HCT116 (cell line): ENCODE data around the gene CDK10.

Source experiments
- CEBPB ChIP-seq: IDR thresholded peaks from 2 replicates; pipeline ENCODE4 v1.6.1; 2012; ENCODE audit warnings: low read depth
- EGR1 ChIP-seq: IDR thresholded peaks from 2 replicates; pipeline ENCODE4 v1.6.1; 2012; ENCODE audit warnings: low read depth
- EZH2 ChIP-seq: fragments of 200-600 bp; sonication (generic); IDR thresholded peaks from 2 replicates; pipeline ENCODE4 v1.6.1; 2017; ENCODE audit warnings: antibody characterized with exemption, mixed run types
- JUND ChIP-seq: IDR thresholded peaks from 2 replicates; pipeline ENCODE4 v1.6.1; 2012
- POLR2A ChIP-seq: IDR thresholded peaks from 2 replicates; pipeline ENCODE4 v1.7.0; 2011; ENCODE audit warnings: borderline replicate concordance; ENCODE audit not compliant: insufficient read depth, insufficient read length; ENCODE audit errors: extremely low read depth
- POLR2AphosphoS5 ChIP-seq: IDR thresholded peaks from 2 replicates; pipeline ENCODE4 v1.6.1; 2011; ENCODE audit warnings: mild to moderate bottlenecking, low read depth, low read length, moderate library complexity
- RAD21 ChIP-seq: IDR thresholded peaks from 2 replicates; pipeline ENCODE4 v1.6.1; 2012; ENCODE audit warnings: low read depth, mild to moderate bottlenecking
- SIN3A ChIP-seq: IDR thresholded peaks from 2 replicates; pipeline ENCODE4 v1.6.1; 2012; ENCODE audit warnings: low read depth
- SP1 ChIP-seq: IDR thresholded peaks from 2 replicates; pipeline ENCODE4 v1.6.1; 2012; ENCODE audit warnings: low read depth
- YY1 ChIP-seq: IDR thresholded peaks from 2 replicates; pipeline ENCODE4 v1.6.1; 2011; ENCODE audit warnings: low read length, low read depth, moderate library complexity, mild to moderate bottlenecking; ENCODE audit not compliant: insufficient replicate concordance; ENCODE audit errors: extremely low read depth
- ZFX ChIP-seq: fragments of 450-650 bp; IDR thresholded peaks from 2 replicates; pipeline ENCODE4 v1.6.1; 2017
- ZNF274 ChIP-seq: fragments of 200-500 bp; sonication (Bioruptor generic); IDR thresholded peaks from 2 replicates; pipeline ENCODE4 v1.6.1; 2014; ENCODE audit warnings: mild to moderate bottlenecking, low read depth, low read length, inconsistent platforms
- TF ChIP-seq, protein P1 (sequence below), 3 experiments: fragments of 200-600 bp in 1 of 3; sonication (generic) in 1 of 3; IDR thresholded peaks in 2 of 3; conservative IDR thresholded peaks in 1 of 3; 2 replicates each; pipeline ENCODE4 v1.5.1; 2012 to 2017; ENCODE audit warnings: low read depth in 2 of 3, low read length in 2 of 3, antibody characterized with exemption in 1 of 3, borderline replicate concordance in 1 of 3, control low read depth in 1 of 3, mild to moderate bottlenecking in 1 of 3, mixed read lengths in 1 of 3, mixed run types in 1 of 3, moderate library complexity in 1 of 3; ENCODE audit not compliant: insufficient read depth in 1 of 3
- TF ChIP-seq, protein P2 (sequence below): IDR thresholded peaks from 2 replicates; pipeline ENCODE4 v1.6.1; 2012

GRCh38 chr16:89678258-89678657 is 8.2 kb upstream of the CDK10 start:
- TF ChIP-seq, protein P1, sequence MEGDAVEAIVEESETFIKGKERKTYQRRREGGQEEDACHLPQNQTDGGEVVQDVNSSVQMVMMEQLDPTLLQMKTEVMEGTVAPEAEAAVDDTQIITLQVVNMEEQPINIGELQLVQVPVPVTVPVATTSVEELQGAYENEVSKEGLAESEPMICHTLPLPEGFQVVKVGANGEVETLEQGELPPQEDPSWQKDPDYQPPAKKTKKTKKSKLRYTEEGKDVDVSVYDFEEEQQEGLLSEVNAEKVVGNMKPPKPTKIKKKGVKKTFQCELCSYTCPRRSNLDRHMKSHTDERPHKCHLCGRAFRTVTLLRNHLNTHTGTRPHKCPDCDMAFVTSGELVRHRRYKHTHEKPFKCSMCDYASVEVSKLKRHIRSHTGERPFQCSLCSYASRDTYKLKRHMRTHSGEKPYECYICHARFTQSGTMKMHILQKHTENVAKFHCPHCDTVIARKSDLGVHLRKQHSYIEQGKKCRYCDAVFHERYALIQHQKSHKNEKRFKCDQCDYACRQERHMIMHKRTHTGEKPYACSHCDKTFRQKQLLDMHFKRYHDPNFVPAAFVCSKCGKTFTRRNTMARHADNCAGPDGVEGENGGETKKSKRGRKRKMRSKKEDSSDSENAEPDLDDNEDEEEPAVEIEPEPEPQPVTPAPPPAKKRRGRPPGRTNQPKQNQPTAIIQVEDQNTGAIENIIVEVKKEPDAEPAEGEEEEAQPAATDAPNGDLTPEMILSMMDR (IDR thresholded peaks at IDR 0.05 in 2 of 3, conservative IDR thresholded peaks at IDR 0.05 in 1 of 3; ENCODE audit: borderline replicate concordance in 1 of 3, insufficient read depth in 1 of 3, low read depth in 2 of 3, low read length in 2 of 3) = no peak
- no peak for TF ChIP-seq EZH2
- TF ChIP-seq POLR2AphosphoS5 = no peak
- no peak for TF ChIP-seq CEBPB
- TF ChIP-seq YY1 = no peak
- TF ChIP-seq POLR2A = no peak
- TF ChIP-seq EGR1 = no peak
- no peak for TF ChIP-seq SP1
- no peak for TF ChIP-seq JUND
- no peak for TF ChIP-seq ZFX
- TF ChIP-seq, protein P2, sequence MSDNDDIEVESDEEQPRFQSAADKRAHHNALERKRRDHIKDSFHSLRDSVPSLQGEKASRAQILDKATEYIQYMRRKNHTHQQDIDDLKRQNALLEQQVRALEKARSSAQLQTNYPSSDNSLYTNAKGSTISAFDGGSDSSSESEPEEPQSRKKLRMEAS = no peak
- no peak for TF ChIP-seq ZNF274
- TF ChIP-seq SIN3A = no peak
- no peak for TF ChIP-seq RAD21
